PC-9 (cell line): ENCODE measurements around the gene MELK.

ENCODE experiments used
- EZH2 ChIP-seq: fragments of 200-600 bp; sonication (generic); IDR thresholded peaks from 2 replicates; pipeline ENCODE4 v1.8.0; 2017; ENCODE audit warnings: antibody characterized with exemption, low read depth
- TF ChIP-seq, protein P1 (sequence below): fragments of 200-600 bp; sonication (generic); conservative IDR thresholded peaks from 2 replicates; pipeline ENCODE4 v1.6.1; 2017; ENCODE audit warnings: mixed run types, antibody characterized with exemption, mild to moderate bottlenecking, moderate library complexity

DNA sequence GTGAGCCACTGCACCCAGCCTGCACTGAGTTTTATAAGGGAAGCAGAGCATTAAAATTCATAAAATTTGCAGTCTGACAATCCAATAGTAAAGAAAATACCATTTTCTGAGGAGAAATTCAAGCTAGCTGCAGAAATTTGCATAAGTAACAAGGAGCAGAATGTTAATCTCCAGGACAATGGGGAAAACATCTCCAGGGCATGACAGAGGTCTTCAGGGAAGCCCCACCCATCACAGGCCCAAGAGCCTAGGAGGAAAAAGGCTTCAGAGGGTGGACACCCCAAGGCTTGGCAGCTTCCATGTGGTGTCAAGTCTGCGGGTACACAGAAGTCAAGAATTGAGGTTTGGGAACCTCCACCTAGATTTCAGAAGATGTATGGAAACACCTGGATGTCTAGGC is 37.6 kb upstream of the MELK start:
- TF ChIP-seq, protein P1, sequence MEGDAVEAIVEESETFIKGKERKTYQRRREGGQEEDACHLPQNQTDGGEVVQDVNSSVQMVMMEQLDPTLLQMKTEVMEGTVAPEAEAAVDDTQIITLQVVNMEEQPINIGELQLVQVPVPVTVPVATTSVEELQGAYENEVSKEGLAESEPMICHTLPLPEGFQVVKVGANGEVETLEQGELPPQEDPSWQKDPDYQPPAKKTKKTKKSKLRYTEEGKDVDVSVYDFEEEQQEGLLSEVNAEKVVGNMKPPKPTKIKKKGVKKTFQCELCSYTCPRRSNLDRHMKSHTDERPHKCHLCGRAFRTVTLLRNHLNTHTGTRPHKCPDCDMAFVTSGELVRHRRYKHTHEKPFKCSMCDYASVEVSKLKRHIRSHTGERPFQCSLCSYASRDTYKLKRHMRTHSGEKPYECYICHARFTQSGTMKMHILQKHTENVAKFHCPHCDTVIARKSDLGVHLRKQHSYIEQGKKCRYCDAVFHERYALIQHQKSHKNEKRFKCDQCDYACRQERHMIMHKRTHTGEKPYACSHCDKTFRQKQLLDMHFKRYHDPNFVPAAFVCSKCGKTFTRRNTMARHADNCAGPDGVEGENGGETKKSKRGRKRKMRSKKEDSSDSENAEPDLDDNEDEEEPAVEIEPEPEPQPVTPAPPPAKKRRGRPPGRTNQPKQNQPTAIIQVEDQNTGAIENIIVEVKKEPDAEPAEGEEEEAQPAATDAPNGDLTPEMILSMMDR = no peak
- no peak for TF ChIP-seq EZH2
